Measurements from ENCODE around the gene LMO2.
A peak's percentile ranks its signal among the peaks of the same experiment; 100 is the strongest.
"Not testable (repeated sequence)": the region's sequence is repeated elsewhere in the genome, so short reads cannot be mapped to it uniquely, and the experiment has no call there.

The LMO2 gene

DNA sequence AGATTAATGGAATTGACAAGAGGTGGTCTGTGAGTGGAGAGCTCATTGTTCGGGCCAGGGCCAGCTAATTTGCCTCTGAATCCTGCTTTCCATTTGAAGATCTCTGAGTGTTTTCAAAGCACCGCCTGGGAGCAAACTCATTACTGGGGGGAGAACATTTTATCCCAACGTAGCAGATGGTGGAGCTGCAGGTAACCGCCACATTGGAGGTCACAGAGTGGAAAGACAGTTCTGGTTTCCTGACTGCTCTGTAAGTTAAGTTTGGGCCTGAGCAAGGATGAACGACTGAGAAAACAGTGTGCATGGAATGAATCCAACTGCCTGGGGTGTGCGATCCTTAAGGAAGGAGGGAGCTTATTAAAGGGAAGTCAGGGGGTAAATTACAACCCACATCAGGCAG is 30.5 kb downstream of the LMO2 start:
- DNase-seq (ENCODE audit: low read depth) = no peak

DNA sequence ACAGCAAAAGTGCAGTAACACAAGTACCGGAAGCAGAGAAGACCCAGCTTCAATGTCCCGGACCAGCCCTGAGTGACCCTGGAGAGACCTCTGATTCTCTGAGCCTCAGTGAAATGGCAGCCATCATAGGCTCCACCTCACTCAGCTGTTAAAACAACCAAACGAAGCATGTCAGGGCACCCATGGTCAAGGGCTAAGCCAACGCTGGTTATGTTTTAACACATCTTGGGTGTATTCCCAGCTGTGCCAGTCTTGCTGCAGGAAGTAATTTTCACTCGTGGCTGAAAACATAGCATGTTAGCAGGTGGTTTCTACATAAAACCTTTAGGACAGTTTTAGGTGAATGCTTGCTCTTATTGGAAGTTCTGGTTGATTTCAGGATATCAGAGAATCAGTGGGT is 30.9 kb downstream of the LMO2 start:
- no peak for DNase-seq (ENCODE audit: low read depth)

DNA sequence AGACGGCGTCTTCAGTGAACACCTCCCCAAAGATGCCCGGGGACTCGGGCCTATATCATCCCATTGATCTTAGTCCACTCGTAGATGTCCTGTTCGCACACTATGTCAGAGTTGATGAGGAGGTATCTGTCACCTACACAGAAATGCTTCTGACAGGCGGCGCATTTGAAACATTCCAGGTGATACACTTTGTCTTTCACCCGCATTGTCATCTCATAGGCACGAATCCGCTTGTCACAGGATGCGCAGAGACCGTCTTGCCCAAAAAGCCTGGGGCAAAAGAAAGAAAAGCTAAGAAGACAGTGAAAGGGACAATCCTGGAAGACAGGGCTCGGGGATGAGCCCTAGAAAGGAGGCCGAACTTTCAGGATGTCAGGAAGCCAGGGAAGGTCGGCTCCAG is 32.6 kb downstream of the LMO2 start:
- no peak for DNase-seq (ENCODE audit: low read depth)

DNA sequence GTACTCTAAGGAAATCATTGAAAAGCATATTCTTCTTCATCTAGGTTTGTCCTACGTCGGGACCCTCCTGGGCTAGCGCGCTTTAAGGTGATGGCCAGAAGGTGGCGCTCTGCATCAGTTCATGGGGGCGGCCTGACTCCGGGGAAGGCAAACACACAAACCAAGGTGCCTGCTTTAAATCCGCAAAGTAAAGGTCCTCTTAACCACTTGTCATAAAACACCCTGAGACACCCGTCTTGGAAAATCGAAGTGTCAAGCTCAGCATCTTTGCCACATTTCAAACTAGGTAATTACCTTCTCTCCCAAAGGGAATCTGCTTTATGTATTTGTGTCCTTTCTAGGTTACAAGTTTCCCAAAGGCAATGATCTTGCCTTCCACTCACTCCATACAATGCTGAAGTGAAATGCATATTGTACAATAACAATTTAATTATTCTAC is 33.9 kb downstream of the LMO2 start:
- DNase-seq (ENCODE audit: low read depth) = peak; percentile 62

DNA sequence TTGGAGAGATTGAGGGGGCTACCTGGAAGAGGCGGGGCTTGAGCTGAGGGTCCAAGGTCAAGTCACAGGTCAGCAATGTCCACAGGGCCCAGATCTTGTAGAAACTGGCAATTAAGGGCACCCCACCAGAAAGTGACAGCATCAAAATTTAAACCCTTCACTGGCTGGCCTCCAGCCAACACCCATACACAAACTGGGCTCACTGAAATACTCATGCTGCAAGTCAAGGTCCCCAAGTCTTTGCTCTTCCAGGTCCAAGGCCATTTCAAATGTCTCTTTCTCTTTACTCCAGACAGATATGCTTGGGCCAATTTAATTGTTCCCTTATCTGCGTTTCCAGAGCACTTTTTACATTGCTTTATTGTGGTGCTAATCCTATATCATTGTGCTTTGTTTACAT is 36.4 kb downstream of the LMO2 start:
- DNase-seq (ENCODE audit: low read depth) = no peak

DNA sequence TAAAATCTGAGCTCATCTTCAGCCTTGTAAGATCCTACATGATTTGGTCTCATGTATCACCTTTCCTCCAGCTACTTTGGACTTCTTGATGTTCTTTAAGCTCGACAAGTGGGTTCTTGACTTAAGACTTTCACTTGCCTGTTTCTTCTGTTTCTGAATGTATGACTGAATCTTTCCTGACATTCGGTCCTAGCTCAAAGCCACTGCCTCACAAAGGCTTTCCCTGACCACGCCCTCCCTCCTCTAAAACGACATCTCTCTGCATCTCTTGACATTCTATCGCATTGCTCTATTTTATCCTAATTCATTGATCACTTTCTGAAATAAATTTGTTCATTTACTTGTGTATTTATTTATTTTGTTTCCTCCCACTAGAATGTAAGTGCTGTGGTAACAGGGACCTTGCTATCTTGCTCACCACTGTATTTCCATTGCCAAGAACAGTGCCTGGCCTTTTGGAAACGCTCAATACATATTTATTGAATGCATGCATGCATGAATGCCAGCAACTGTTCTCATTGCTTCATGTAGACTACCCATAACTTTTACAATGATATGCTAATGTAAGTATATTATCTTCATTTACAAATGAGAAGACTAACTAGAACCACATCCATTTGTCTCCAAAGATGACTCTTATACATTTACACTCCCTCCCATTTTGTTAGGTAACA is 43.0 kb downstream of the LMO2 start:
- DNase-seq (ENCODE audit: low read depth) = no peak

DNA sequence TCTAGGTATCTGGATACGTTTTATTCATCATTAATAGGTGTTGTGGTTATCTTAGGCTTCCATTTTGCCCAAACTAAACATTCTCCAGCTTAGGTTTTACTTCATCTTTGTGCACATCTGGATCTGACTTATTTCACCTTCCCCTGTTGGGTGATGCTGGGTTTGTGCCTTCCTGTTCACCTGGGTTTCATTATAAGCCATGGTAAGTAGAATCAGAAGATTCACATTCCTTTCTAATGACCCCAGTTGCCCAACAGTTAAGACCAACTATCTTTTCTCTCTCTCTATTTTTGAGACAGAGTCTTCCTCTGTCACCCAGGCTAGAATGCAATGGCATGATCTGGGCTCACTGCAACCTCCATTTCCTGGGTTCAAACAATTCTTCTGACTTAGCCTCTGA is 44.6 kb downstream of the LMO2 start:
- DNase-seq (ENCODE audit: low read depth) = no peak

DNA sequence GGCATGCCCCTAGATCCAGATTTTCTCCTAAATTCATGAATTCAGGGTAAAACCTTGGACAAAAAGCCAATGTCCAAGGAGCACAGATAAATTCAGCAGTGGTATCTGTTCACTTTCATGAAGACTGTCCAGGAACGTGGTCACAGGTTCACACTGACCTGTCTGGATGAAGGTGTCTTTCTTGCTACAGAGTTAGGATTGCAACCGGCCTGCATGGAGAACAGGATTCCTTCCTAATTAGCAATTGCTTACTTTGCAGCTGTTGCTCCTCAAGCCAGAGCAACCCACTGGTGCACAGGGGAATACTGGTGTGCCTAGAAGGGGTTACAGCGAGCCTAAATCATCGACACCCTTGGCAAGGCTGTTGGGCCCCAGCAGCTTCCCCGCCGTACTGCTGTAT is 47.6 kb downstream of the LMO2 start:
- DNase-seq (ENCODE audit: low read depth) = no peak

DNA sequence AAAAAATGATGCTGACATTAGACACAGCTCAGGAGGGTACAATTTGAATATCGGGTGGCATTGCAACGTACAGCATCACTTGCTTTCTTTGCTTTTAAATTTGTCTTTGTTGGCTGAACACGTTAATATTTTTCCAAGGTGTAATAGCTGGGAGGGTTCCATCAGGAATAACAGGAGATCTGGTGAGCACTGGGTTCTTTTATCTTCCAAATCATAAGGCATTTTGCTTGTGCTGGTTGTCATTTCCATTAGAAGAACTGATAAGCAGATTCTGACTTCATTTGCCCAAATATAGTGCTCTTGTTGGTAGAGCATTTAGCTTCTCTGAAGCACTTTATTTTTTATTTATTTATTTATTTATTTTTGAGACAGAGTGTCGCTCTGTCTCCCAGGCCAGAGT is 48.9 kb downstream of the LMO2 start:
- no peak for DNase-seq (ENCODE audit: low read depth)

DNA sequence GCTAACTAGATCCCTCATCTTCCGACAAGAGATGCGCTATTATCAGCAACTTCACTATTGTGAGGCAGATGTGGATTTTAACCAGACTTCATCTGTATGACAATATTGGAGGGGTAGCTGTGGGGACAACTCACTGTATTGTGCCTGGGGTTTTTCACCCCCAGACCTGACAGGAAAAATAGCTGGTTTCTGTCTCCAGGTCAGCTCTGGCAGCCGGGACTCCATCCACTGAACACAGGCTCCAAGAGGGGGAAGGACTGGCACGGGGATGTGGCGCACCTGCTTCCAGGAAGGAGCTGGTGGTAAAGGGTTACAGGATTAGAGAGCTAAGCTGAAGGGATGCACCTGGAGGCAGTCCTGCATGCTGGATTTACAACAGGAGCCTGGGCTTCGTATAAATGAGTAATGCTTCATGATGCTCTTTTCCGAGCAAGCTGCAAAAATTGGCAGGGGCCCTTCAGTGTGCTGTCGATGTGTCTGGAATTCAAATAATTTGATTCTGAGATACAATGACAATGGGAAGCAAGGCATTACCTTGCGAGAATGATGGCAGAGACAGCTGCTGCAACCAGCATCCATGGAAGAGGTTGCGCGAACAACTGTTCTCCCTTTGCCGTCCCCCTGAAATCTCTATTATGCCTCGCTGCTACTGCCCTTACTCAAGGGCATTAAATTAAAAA is 49.5 kb downstream of the LMO2 start:
- no peak for DNase-seq (ENCODE audit: low read depth)

DNA sequence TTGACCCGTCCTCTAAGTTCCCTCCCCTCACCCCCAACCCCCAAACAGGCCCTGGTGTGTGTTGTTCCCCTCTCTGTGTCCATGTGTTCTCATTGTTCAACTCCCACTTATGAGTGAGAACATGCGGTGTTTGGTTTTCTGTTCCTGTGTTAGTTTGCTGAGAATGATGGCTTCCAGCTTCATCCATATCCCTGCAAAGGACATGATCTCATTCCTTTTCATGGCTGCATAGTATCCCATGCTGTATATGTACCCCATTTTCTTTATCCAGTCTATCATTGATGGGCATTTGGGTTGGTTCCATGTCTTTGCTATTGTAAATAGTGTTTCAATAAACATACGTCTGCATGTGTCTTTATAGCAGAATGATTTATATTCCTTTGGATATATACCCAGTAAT is 53.6 kb downstream of the LMO2 start:
- not testable (repeated sequence) for DNase-seq (ENCODE audit: low read depth)

DNA sequence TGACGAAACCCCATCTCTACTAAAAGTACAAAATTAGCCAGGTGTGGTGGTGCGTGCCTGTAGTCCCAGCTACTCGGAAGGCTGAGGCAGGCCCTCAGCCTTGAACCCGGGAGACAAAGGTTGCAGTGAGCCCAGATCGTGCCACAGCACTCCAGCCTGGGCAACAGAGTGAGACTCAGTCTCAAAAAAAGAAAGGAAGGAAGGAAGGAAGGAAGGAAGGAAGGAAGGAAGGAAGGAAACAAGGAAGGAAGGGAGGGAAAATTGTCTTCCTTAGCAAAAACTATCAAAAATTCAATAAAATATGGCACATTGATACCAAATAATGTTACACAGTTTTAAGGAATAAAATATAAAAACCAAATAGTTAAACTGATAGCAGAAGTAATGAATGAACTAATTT is 54.5 kb downstream of the LMO2 start:
- DNase-seq (ENCODE audit: low read depth) = not testable (repeated sequence)

DNA sequence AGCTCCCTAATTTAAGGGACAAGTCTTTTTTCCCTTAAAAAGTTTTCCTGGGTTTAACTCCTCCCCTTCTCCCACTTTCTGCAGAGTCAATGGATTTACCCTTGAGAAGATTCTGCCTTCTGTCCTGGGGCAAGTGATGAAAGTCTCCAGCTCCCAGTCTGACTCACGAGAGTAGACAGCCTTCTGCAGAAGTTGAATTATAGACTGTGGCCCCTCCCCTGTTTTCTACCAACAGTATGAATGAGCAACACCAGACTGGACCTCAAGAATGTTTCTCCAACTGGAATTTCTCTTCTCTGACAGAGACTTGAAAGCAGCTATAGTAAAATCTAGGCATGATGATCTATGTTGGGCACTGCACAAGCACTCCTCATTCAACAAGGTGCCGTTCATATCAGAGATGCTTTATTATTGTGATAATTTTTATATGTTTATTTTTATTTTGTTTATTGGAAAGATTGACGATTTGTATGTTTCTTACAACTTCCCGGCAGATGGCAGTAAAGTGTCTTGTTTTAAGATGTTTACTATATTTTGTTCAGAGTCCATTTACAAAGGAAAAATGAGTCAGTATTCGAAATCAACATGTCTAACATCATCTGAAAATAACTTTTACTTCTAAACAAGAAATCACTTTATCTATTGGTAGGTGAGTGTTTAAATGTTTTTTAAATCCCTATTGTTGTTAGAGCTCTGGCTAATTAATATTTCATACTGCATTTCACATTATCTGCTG is 56.6 kb downstream of the LMO2 start:
- DNase-seq (ENCODE audit: low read depth) = no peak

DNA sequence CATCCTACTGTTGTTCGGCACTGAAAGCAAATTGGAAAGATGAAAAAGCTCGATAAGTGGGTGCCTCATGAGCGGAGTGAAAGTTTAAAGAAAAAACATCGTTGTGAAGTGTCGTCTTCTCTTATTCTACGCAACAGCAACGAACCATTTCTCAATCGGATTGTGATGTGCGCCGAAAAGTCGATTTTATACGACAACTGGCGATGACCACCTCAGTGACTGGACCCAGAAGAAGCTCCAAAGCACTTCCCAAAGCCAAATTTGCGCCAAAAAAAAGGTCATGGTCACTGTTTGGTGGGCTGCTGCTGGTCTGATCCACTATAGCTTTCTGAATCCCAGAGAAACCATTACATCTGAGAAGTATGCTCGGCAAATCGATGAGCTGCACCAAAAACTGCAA is 59.2 kb downstream of the LMO2 start:
- DNase-seq (ENCODE audit: low read depth) = no peak

DNA sequence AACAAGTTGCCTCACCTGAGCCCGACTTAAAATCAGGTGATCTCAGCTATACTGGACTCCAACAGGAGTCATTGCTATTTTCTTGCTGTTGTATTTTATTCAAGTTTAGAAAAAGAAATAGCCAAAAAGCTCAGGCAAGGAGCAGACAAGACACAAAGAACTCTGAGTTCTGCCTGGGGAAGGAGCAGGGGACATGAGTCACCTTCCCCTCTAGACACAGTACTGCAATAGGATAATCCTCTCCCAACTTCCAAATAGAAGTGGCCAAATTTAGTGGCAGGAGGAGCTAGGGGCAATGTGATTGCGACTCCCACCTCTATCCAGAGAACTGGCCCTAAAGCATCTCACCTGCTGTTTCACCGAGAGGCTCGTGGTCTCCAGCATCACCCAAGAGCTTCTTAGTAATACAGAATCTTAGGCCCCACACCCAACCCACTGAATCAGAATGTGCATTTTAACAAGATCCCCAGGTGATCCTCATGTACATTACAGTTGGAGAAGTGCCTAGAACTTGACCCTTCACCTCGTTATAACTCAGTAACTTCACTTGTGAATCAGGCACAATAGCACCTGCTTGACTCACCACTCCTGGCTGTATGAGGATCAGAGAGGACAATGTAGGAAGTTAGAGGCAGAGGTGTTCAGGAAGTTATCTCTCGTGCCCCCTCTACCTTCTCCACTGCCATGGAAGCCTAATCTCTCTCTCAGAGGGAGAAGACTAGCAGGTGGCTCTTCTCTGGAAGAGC is 60.8 kb downstream of the LMO2 start:
- no peak for DNase-seq (ENCODE audit: low read depth)

DNA sequence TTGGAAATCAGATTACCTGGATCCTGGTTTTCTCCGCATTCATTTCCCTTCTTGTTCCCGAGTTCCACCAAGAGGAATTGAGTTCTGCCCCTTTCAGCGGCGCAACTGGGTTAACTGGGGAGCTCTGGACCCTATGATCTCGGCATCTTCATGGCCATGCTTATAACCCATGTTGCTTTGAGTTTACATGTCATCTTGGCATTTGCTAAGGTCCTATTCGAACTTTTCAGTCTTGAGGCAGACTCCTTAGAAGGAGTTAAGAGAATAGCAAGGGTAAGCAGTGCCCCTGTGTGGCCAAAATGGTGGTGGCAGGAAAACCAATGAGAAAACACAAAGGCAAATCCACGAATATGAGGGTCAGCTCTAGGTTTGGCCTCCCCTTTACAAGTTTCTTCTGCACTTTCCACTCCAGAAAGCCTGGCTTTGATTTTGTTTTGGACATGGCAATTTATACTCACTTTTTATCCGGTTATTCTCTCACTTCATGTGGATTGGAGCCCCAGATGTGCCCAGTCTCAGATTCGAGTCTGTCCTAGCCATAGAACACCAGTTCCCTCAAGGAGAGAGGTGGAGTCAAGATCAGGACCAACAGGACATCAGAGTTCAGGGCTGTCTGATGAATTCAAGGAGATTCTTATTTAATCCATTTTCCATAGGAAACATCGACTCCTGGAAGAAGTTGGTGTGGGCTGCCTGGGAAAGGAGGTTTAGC is 62.3 kb downstream of the LMO2 start:
- DNase-seq (ENCODE audit: low read depth) = peak; percentile 39

DNA sequence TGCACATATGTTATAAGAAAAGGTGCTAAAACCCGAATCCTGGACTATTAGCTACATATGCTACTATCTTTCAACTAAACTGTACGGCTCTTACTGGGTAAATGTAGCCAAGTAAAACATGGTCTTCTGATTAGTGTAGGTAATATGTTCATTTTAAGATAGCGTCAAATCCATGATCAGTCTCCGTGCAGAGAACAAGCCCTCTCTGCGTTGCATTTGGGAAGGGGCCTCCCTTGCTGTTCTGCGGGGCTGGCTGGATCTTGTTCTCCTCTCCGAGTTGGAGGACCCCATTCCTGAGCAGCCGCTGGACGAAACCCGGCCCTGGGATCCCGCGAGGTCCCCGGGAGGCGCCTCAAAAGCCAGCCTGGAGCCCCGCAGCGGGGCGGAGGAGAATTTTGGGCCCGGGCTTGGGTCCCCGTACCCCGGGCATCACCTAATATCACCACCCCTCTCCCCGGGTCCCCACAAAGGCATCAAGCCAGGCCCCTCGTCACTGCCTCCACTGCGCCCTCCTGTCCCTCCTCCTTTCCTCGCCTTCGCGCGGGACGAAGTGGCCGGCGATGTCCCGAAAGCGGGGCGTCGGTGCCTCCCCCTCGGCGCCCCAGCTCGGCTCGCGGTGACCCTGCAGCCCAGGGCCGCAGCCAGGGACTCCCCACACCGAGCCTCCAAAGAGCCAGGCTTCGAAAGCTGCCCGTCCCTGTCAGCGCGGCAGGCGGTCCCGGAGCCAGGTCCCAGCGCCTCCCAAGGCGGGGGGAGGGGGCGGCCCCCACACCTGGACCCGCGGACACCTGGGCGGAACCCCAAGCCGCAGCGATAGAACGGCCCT is 63.1 kb downstream of the LMO2 start:
- no peak for DNase-seq (ENCODE audit: low read depth)

DNA sequence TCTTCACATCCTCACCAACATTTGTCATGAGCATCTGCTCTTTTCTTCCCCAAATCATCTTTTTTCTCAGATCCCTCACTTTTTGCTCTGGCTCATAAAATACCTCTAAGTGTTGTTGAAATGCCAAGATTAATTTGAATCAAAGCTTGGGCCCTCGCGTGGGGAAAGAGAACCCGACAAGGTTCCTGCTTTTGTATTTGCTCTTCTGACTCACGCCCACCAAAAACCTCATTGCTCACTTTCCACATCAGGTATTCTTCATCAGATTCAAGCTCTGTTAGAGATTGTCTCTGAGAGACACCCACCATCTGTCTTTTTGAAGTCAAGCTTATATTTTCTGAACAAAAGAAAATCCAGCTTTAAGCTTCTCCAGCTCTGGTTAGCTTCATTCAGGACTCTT is 64.7 kb downstream of the LMO2 start:
- no peak for DNase-seq (ENCODE audit: low read depth)

DNA sequence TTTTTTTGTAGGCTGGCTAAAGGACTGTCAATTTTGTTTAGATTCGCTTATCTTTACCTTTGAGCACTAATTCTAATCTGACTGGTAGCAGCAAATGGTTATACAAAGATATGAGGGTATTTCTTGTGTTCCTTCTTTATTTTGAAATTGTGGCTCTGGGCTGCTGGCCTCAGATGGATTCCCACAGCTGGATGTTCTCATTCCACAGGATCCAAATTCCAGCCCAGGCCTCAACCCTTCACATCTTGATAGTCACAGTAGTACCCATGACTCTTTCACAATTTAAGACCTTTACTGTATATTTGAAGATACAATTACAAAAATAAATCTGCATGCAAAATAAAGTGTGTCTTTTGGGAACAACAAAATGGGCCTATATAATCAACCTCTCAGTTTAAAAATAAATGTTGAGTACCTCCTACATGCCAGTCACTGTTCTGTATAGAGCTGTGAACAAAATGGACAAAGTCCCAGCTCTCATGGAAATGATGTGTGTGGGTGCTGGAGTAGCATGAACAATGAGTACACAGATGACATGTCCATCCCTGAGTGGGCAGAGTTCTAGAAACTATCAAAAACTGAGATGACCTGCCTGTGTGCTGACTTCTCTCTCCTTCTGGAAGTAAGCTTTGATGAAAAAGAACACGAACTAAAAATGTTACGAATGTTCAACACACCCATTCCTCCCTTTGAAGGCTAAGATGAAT is 65.9 kb downstream of the LMO2 start:
- DNase-seq (ENCODE audit: low read depth) = no peak

DNA sequence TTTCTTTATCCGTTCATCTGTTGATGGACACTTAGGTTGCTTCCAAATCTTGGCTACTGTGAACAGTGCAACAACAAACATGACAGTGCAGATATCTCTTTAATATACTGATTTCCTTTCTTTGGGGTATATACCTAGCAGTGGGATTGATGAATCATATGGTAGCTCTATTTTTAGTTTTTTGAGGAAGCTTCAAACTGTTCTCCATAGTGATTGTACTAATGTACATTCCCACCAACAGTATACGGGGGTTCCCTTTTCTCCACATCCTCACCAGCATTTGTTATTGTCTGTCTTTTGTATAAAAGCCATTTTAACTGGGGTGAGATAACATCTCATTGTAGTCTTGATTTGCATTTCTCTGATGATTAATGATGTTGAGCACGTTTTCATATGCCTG is 68.9 kb downstream of the LMO2 start:
- DNase-seq (ENCODE audit: low read depth) = not testable (repeated sequence)
